Suprapubic skin (tissue), 4 donors: ENCODE results near the gene PHACTR1.

Experiments used
- CTCF ChIP-seq, 2 donors: fragments of 200-600 bp in 1 of 2; fragments of 450-650 bp in 1 of 2; sonication (generic) in 1 of 2; IDR thresholded peaks; one replicate each; pipeline ENCODE4 v1.5.1; 2016 to 2019; ENCODE audit warnings: antibody characterized with exemption in 2 of 2, mild to moderate bottlenecking in 1 of 2, moderate library complexity in 1 of 2
- EP300 ChIP-seq: sonication (generic); formaldehyde crosslinking; IDR thresholded peaks from one replicate; pipeline ENCODE4 v1.6.1; 2017; ENCODE audit warnings: antibody characterized with exemption
- POLR2A ChIP-seq, 2 donors: fragments of 450-650 bp; IDR thresholded peaks; one replicate each; pipeline ENCODE4 v1.6.1; 2017; ENCODE audit warnings: antibody characterized with exemption in 2 of 2, mild to moderate bottlenecking in 2 of 2, moderate library complexity in 2 of 2
- POLR2AphosphoS5 ChIP-seq, 3 donors: sonication (generic); formaldehyde crosslinking; IDR thresholded peaks; one replicate each; pipeline ENCODE4 v1.6.1; 2017; ENCODE audit warnings: antibody characterized with exemption in 3 of 3

- TF ChIP-seq POLR2A (IDR thresholded peaks at IDR 0.05) (no peak), CTCF (IDR thresholded peaks at IDR 0.05) (no peak), POLR2AphosphoS5 (IDR thresholded peaks at IDR 0.05) (no peak), EP300 (no peak)
Measured at GRCh38 chr6:12735786-12736185, 19.2 kb downstream of the PHACTR1 start.
